ENCODE results near the gene ACBD6.

DNA sequence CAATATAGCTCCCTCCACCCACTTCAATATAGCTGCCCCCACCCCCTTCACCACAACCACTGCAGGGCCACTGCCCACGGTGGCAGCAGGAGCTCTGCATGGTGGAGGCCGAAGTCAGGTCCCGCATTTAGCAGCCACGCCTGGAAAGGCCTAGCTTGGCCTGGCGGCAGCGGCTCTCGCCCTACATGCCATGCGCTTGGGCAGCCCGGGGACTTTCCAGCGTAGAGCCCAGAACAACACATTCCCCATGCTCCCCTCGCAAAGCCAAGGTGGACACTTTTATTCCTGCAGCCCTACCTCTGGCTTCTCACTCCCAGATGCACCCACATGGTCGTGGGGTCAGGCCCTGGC lies 235.2 kb downstream of the ACBD6 start:
- TF ChIP-seq, protein P1, sequence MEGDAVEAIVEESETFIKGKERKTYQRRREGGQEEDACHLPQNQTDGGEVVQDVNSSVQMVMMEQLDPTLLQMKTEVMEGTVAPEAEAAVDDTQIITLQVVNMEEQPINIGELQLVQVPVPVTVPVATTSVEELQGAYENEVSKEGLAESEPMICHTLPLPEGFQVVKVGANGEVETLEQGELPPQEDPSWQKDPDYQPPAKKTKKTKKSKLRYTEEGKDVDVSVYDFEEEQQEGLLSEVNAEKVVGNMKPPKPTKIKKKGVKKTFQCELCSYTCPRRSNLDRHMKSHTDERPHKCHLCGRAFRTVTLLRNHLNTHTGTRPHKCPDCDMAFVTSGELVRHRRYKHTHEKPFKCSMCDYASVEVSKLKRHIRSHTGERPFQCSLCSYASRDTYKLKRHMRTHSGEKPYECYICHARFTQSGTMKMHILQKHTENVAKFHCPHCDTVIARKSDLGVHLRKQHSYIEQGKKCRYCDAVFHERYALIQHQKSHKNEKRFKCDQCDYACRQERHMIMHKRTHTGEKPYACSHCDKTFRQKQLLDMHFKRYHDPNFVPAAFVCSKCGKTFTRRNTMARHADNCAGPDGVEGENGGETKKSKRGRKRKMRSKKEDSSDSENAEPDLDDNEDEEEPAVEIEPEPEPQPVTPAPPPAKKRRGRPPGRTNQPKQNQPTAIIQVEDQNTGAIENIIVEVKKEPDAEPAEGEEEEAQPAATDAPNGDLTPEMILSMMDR (IDR thresholded peaks at IDR 0.05; ENCODE audit: low read depth, low read length, poor library complexity, severe bottlenecking) = no peak
- TF ChIP-seq EZH2phosphoT487 (IDR thresholded peaks at IDR 0.05; ENCODE audit: borderline replicate concordance, low read length) = no peak

Measured in DOHH2 (cell line).